Liver (tissue), 9 donors: ENCODE results near the gene SLC38A4. TPM values are rescaled to one million over a fixed set of nuclear protein-coding genes. Genes with fewer than 3 reads are reported as not detected.

Experiments
- DNase-seq: peaks from one replicate; pipeline ENCODE4 v3.0.0-alpha.2; 2017; ENCODE audit warnings: low spot score
- H3K27ac ChIP-seq, 2 donors: one replicate each; pipeline ENCODE4 v1.7.0; 2013; ENCODE audit warnings: inconsistent platforms in 2 of 2, low read length in 2 of 2, control low read depth in 1 of 2, low read depth in 1 of 2, mild to moderate bottlenecking in 1 of 2
- H3K27me3 ChIP-seq, 4 donors: one replicate each; pipeline versions ENCODE4 v1.6.1 to v1.7.0; 2013; ENCODE audit warnings: low read length in 3 of 4, inconsistent platforms in 1 of 4, mild to moderate bottlenecking in 1 of 4, moderate library complexity in 1 of 4; ENCODE audit not compliant: control insufficient read depth in 4 of 4, insufficient read depth in 4 of 4
- H3K36me3 ChIP-seq, 4 donors: one replicate each; pipeline versions ENCODE4 v1.6.1 to v1.7.0; 2013; ENCODE audit warnings: low read length in 3 of 4, mild to moderate bottlenecking in 3 of 4, low read depth in 1 of 4, moderate library complexity in 1 of 4; ENCODE audit not compliant: control insufficient read depth in 4 of 4, insufficient read depth in 3 of 4
- H3K4me1 ChIP-seq, 4 donors: one replicate each; pipeline versions ENCODE4 v1.6.1 to v1.7.0; 2013; ENCODE audit warnings: low read length in 3 of 4, mild to moderate bottlenecking in 3 of 4, moderate library complexity in 1 of 4; ENCODE audit not compliant: control insufficient read depth in 4 of 4, insufficient read depth in 4 of 4
- H3K4me3 ChIP-seq, 3 donors: one replicate each; pipeline versions ENCODE4 v1.6.1 to v1.7.0; 2013; ENCODE audit warnings: low read length in 3 of 3, control low read depth in 1 of 3, low read depth in 1 of 3, mild to moderate bottlenecking in 1 of 3
- H3K9ac ChIP-seq, 2 donors: one replicate each; pipeline ENCODE4 v1.7.0; 2013; ENCODE audit warnings: low read length in 2 of 2, mild to moderate bottlenecking in 2 of 2, moderate library complexity in 2 of 2, control low read depth in 1 of 2, low read depth in 1 of 2
- H3K9me3 ChIP-seq, 4 donors: one replicate each; pipeline versions ENCODE4 v1.6.1 to v1.7.0; 2013; ENCODE audit warnings: low read length in 3 of 4; ENCODE audit not compliant: control insufficient read depth in 4 of 4
- EGR1 ChIP-seq, 2 donors: IDR thresholded peaks; 2 replicates each; pipeline ENCODE4 v1.6.1; 2016 to 2018; ENCODE audit warnings: antibody characterized with exemption in 2 of 2, low read depth in 2 of 2
- FOXA2 ChIP-seq: IDR thresholded peaks from 2 replicates; pipeline ENCODE4 v1.6.1; 2016; ENCODE audit warnings: antibody characterized with exemption
- JUND ChIP-seq, 2 donors: IDR thresholded peaks; 2 replicates each; pipeline ENCODE4 v1.6.1; 2016; ENCODE audit warnings: antibody characterized with exemption in 2 of 2
- NR2F2 ChIP-seq: IDR thresholded peaks from 2 replicates; pipeline ENCODE4 v1.6.1; 2016; ENCODE audit warnings: antibody characterized with exemption
- RXRA ChIP-seq, 2 donors: IDR thresholded peaks; 2 replicates each; pipeline ENCODE4 v1.6.1; 2017 to 2018; ENCODE audit warnings: antibody characterized with exemption in 2 of 2, mild to moderate bottlenecking in 1 of 2
- YY1 ChIP-seq: IDR thresholded peaks from 2 replicates; pipeline ENCODE4 v1.6.1; 2016; ENCODE audit warnings: antibody characterized with exemption, mild to moderate bottlenecking
- WGBS: extraction: QIAGEN DNeasy Blood & Tissue Kit; methylation state at CpG from one replicate; pipeline ENCODE4 v1.1.7; 2013; 5-methylcytosine and 5-hydroxymethylcytosine counted together
- polyA plus RNA-seq, 2 donors: library from polyadenylated mRNA; stranded (reverse) in 1 of 2; unstranded in 1 of 2; fragments of 200-250 nt in 1 of 2; fragments of >200 nt in 1 of 2; fragmentation: Nextera tagmentation in 1 of 2; extraction: Ambion mirVana in 1 of 2; gene quantifications; one replicate each; pipeline versions ENCODE4 v1.2.1 to v1.2.3, GENCODE V29; 2013 to 2015
- total RNA-seq, 2 donors: library from RNA; depleted of rRNA; stranded (reverse); fragments of >200 nt; gene quantifications; one replicate each; pipeline ENCODE4 v1.2.3, GENCODE V29; 2014
- TF ChIP-seq, protein P1 (sequence below): IDR thresholded peaks from 2 replicates; pipeline ENCODE4 v1.6.1; 2016; ENCODE audit warnings: antibody characterized with exemption, mild to moderate bottlenecking
- TF ChIP-seq, protein P2 (sequence below): IDR thresholded peaks from 2 replicates; pipeline ENCODE4 v1.6.1; 2016; ENCODE audit warnings: antibody characterized with exemption
- TF ChIP-seq, protein P3 (sequence below): IDR thresholded peaks from 2 replicates; pipeline ENCODE4 v1.6.1; 2016; ENCODE audit warnings: antibody characterized with exemption
- TF ChIP-seq, protein P4 (sequence below): IDR thresholded peaks from 2 replicates; pipeline ENCODE4 v1.6.1; 2016; ENCODE audit warnings: antibody characterized with exemption
- donor health status: healthy.
- donor health status: healthy.
- donor health status: healthy.
- donor health status: healthy.
- donor health status: healthy.

Gene SLC38A4
- total and polyA plus RNA-seq, 4 donors: 92.0 to 389 (median 169) TPM

GRCh38 chr12:46788072-46788887, 37.5 kb downstream of the SLC38A4 start:
- no peak overlapping the region for H3K9ac ChIP-seq
- H3K27ac ChIP-seq: peak overlapping the region; percentile 4 to 58
- 69% methylated on average over 5 of the region's 5 CpGs for WGBS
- H3K9me3 ChIP-seq: no peaks in the 10 kb centered on the region
- H3K27me3 ChIP-seq: no peaks in the 10 kb centered on the region
- peaks cover 2 to 59% (median 45%) of the 10 kb centered on the region in 4 donors for H3K4me1 ChIP-seq
- no peak overlapping the region for H3K4me3 ChIP-seq
- TF ChIP-seq, protein P1, sequence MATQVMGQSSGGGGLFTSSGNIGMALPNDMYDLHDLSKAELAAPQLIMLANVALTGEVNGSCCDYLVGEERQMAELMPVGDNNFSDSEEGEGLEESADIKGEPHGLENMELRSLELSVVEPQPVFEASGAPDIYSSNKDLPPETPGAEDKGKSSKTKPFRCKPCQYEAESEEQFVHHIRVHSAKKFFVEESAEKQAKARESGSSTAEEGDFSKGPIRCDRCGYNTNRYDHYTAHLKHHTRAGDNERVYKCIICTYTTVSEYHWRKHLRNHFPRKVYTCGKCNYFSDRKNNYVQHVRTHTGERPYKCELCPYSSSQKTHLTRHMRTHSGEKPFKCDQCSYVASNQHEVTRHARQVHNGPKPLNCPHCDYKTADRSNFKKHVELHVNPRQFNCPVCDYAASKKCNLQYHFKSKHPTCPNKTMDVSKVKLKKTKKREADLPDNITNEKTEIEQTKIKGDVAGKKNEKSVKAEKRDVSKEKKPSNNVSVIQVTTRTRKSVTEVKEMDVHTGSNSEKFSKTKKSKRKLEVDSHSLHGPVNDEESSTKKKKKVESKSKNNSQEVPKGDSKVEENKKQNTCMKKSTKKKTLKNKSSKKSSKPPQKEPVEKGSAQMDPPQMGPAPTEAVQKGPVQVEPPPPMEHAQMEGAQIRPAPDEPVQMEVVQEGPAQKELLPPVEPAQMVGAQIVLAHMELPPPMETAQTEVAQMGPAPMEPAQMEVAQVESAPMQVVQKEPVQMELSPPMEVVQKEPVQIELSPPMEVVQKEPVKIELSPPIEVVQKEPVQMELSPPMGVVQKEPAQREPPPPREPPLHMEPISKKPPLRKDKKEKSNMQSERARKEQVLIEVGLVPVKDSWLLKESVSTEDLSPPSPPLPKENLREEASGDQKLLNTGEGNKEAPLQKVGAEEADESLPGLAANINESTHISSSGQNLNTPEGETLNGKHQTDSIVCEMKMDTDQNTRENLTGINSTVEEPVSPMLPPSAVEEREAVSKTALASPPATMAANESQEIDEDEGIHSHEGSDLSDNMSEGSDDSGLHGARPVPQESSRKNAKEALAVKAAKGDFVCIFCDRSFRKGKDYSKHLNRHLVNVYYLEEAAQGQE: no peak
- TF ChIP-seq FOXA2 (peak; percentile 29), NR2F2 (no peak), JUND (IDR thresholded peaks at IDR 0.05) (peak in 1 of 2 donors; percentile 41), EGR1 (IDR thresholded peaks at IDR 0.05; ENCODE audit: low read depth in 2 of 2) (no peak)
- TF ChIP-seq, protein P2, sequence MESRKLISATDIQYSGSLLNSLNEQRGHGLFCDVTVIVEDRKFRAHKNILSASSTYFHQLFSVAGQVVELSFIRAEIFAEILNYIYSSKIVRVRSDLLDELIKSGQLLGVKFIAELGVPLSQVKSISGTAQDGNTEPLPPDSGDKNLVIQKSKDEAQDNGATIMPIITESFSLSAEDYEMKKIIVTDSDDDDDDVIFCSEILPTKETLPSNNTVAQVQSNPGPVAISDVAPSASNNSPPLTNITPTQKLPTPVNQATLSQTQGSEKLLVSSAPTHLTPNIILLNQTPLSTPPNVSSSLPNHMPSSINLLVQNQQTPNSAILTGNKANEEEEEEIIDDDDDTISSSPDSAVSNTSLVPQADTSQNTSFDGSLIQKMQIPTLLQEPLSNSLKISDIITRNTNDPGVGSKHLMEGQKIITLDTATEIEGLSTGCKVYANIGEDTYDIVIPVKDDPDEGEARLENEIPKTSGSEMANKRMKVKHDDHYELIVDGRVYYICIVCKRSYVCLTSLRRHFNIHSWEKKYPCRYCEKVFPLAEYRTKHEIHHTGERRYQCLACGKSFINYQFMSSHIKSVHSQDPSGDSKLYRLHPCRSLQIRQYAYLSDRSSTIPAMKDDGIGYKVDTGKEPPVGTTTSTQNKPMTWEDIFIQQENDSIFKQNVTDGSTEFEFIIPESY: no peak
- TF ChIP-seq, protein P3, sequence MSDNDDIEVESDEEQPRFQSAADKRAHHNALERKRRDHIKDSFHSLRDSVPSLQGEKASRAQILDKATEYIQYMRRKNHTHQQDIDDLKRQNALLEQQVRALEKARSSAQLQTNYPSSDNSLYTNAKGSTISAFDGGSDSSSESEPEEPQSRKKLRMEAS: no peak
- peaks cover 1 to 57% (median 40%) of the 10 kb centered on the region in 4 donors for H3K36me3 ChIP-seq
- DNase-seq: no peak

GRCh38 chr12:46787496-46788055, 38.2 kb downstream of the SLC38A4 start:
- DNase-seq: no peak
- TF ChIP-seq, protein P3: no peak
- no peak for TF ChIP-seq YY1
- no peak for TF ChIP-seq RXRA (IDR thresholded peaks at IDR 0.05)
- TF ChIP-seq, protein P4, sequence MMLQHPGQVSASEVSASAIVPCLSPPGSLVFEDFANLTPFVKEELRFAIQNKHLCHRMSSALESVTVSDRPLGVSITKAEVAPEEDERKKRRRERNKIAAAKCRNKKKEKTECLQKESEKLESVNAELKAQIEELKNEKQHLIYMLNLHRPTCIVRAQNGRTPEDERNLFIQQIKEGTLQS: no peak
- H3K9me3 ChIP-seq: no peaks in the 10 kb centered on the region
- H3K9ac ChIP-seq: no peak overlapping the region
- WGBS: 91% methylated on average over 5 of the region's 5 CpGs
- H3K4me1 ChIP-seq: peaks cover 2 to 54% (median 40%) of the 10 kb centered on the region in 4 donors
- peaks cover 1 to 54% (median 37%) of the 10 kb centered on the region in 4 donors for H3K36me3 ChIP-seq
- peak overlapping the region in 1 of 2 donors; percentile 58 for H3K27ac ChIP-seq
- no peaks in the 10 kb centered on the region for H3K27me3 ChIP-seq
- H3K4me3 ChIP-seq: no peak overlapping the region
